Peyer's patch (tissue), 4 donors: Measurements from ENCODE around the gene SMIM20.

ENCODE experiments used
- CTCF ChIP-seq, 6 experiments: fragments of 450-650 bp in 4 of 6; fragments of 200-600 bp in 2 of 6; sonication (generic) in 1 of 6; IDR thresholded peaks; one replicate each; pipeline ENCODE4 v1.5.1; 2017 to 2019; ENCODE audit warnings: antibody characterized with exemption in 6 of 6, mild to moderate bottlenecking in 3 of 6, moderate library complexity in 1 of 6
- POLR2A ChIP-seq, 2 donors: fragments of 450-650 bp; IDR thresholded peaks; one replicate each; pipeline ENCODE4 v1.5.1; 2017; ENCODE audit warnings: antibody characterized with exemption in 2 of 2, mild to moderate bottlenecking in 2 of 2, moderate library complexity in 2 of 2

GRCh38 chr4:25951390-25951952 lies 37.5 kb downstream of the SMIM20 start:
- TF ChIP-seq CTCF (IDR thresholded peaks at IDR 0.05) (no peak), POLR2A (IDR thresholded peaks at IDR 0.05) (no peak)
